Measurements from ENCODE around the gene COX18.
A peak's percentile ranks its signal among the peaks of the same experiment; 100 is the strongest.

The COX18 gene, protein sequence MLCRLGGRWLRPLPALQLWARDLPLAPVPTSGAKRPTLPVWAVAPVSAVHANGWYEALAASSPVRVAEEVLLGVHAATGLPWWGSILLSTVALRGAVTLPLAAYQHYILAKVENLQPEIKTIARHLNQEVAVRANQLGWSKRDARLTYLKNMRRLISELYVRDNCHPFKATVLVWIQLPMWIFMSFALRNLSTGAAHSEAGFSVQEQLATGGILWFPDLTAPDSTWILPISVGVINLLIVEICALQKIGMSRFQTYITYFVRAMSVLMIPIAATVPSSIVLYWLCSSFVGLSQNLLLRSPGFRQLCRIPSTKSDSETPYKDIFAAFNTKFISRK

DNA sequence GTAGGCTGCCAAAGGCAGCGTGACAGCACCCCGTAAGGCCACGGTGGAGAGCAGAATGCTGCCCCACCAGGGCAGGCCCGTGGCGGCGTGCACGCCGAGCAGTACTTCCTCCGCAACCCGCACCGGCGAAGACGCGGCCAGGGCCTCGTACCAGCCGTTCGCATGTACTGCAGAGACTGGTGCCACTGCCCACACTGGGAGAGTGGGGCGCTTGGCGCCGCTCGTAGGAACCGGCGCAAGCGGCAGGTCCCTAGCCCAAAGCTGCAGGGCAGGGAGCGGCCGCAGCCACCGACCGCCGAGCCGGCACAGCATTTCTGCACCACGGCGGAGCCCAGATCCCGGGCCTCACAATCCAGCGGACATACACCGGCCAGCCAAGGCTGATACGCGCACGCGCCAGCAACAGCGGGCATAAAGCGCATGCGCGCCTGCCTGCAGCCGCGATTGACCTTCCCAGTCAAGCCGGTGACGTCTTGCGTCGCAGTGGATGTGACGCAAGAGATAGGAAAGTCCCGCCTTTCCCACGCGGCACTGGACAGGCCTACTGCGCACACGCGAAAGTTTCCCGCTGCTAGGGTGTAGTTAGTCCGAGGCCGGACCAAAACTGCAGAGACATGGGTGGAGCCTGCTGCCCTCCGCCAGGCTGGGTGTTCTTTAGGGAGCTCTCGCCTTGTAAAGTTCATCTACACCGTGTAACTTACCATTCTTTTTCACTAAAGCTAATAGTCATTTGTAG lies at the start of gene COX18:
Gene COX18, minus strand, starts transcription at position 379 of the 736 bp plus-strand sequence. Its CDS starts 67 bp downstream, at position 312.
- DNase-seq (ENCODE audit: low read depth) = peak; percentile 90

DNA sequence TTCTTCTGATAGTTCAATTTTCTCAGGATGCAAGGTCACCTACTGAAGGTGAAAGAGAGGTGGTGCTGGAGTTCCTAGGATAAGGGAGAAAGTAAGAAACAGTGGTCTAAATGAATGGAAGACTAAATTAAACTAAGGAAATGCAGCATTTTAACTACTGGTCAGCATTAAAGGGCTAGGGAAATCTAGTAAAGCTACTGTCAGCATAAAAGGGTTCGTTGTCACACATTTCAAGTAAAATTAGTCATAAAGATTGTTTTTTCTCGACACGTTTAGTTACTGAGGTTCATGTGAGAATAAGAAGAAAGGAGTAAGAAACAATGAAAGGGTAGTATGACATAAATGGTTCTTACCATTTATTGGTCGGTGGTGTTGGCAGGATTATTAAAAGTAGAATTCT lies 40.0 kb upstream of the COX18 start:
- no peak for DNase-seq (ENCODE audit: low read depth)

DNA sequence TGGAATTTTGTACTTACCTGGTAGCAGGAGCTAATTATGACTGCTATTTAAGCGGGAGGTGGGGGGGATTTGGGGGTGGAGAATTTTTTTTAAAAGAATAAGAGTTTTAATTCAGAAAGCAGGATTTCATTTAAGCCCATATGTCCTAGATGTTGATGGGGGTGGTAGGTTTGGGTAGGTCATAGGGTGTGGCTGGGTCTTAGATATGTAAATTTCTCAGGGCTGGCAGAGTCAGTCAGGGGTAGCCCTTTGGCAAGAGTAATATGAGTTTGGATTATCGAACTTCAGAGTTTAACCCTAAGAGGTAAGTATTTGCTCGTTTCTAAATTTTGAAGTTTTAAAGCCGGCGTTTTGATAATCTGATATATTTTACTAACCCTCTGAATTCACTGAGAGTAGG lies 35.2 kb upstream of the COX18 start:
- DNase-seq (ENCODE audit: low read depth) = no peak

DNA sequence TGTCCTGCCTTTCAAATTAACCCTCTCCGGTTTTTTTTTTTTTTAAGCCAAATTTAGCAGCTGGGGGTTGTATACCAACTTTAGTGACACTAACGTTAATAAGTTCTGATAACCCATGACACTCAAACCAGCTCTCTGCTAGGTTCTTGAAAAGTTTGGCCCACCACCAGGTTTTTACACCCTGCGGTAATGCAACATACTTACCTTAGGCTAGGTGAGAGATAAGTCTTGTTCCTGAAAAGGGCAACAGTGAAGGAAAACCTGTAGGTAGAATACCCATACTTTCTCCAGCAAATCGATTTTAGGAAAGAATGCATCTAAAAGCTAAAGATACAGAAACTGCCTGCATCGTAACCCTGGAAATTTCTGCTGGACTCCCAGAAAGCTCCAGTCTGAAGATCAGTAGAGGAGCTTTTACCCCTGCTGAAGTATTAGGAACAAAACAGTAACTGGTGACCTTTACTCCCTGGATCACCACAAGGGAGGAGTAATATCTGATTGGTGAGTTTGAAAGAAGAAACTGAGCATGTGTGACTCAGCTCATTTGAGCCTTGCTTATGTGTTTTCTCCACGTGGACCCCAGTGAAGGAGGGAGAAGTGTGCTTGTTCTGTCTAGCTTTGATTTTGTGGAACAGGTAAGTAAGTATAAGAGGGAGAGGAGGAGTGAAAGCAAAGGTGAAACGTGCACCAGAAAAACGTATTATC lies 34.4 kb upstream of the COX18 start:
- no peak for DNase-seq (ENCODE audit: low read depth)

DNA sequence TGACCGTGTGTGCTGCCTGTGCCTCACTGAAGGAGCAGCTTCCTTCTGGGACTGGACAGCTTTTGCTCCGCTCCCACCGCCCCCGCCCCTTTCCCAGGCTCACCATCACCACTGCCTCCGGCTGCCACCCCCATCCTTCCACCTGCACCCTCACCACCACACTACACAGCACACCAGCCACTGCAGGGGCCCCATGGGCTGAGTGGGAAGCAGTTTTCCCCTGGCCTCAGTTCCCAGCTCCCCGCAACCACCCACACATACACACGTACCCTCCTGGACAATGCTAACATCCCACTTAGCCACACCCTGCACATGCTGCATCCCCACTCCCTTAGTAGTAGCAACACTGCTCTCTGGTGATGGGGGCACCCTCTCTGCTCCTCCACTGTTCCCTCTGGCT lies 29.6 kb upstream of the COX18 start:
- no peak for DNase-seq (ENCODE audit: low read depth)

DNA sequence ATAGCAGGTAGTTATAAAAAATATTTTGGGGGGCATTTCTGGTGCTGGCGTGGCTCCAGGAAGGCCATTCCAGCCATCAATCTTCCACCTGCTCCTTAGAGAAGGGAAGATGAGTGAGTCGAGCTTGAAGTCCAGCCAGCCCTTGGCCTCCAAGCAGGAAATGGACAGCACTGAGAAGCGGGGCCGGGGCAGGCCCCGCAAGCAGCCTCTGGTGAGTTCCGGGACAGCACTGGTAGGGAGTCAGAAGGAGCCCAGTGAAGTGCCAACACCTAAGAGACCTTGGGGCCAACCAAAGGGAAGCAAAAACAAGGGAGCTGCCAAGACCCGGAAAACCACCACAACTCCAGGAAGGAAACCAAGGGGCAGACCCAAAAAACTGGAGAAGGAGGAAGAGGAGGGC lies 29.2 kb upstream of the COX18 start:
- DNase-seq (ENCODE audit: low read depth) = no peak

DNA sequence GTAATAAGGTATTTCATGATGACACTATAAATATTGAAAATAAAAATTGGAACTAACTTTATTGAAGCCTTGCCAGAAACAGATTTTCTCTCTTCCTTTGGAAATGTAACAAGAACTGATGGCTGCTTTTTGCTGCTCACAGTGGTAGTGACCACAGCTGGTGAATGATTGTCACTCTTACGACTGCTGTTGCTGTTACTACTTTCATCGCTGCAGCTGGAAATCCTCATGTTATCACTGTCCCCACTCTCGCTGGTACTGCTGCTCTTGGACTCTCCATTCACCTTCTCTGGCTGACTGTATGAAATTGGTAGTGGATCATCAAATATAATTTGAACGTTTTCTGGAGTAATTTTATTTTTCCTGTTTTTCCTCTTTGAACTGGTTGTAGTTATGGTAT lies 28.5 kb upstream of the COX18 start:
- no peak for DNase-seq (ENCODE audit: low read depth)

DNA sequence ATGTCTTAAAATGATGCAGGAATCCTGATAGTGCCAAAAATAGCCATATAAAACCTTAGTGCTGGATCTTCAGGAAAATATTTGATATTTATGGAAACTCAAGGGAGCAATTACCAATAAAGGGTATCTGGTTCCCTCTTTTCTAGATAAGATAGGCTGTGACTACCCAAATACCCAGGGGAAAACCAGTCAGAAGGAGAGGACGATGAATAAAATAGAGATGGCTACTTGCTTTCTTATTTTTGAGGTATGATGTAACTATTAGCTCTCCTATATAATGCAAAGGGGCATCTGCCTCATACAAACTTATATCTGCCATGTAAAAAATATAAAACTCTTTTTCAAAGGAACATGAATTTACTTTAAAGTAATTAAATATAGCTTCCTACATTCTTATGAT lies 23.4 kb upstream of the COX18 start:
- DNase-seq (ENCODE audit: low read depth) = no peak

DNA sequence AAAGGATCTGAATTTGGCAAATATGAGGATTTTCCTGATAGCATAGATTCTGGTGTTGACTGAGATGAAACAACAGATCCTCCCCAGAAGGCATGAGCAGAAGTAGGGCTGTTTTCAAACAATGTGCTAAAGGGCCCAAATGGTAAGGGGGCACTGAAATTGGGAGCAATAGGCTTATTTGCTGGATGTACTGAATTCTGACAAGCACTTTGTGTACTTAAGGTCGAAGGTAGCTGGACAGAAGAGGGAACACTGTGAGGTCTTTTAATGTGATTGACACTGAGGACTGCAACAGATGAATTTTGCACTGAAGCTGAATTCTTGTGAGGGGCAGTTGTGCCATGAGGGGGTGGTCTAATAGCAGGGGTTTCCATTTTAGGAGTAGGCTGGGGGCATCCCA lies 21.2 kb upstream of the COX18 start:
- DNase-seq (ENCODE audit: low read depth) = no peak

DNA sequence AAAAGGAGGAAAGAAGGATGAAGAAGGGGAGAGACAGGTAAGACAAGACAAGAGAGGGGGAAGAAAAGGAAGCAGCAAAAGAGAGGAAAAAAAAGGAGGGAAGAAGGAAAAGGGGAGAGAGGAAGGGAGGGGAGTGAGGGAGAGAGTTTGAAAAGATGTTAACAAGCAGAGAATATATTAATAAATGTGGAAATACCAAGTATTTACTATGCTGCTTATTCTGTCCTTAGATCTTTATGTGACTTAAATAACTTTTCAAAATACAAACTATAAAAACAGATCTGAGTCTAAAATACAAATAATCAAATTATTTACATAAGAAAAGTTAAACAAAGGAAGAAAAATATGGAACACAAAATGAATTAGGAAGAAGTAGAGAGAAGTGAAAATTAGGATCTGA lies 18.4 kb upstream of the COX18 start:
- no peak for DNase-seq (ENCODE audit: low read depth)

DNA sequence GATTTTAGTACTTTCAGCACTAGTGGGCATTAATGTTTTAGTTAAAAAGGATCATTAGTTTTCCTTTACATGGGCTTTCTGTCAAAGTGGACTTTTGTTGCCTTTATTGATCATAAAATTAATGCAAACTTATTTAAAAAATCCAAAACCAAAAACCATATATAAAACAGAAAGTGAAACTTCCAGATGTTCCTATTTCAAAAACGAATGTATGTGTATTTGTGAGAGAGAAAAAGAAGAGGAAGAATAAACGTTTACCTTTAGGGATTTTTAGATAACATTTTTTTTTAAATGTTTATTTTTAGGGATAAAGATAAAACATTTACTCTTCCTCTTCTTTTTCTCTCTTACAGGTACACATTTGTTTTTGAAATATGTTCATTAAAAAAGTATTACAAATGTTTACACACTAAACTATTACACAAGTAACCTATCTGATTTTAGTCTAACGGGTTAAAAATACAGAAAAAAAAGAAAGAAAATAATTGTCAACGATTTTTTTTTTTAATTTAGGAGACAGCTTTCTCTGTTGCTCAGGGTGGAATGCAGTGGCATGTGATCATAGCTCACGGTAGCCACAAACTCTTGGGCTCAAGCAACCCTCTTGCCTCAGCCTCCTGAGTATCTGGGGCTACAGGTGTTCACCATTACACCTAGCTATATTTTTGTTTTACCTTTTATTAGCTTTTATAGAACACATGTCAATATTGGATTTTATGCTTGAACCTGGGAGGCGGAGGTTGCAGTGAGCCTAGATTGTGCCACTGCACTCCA lies 16.8 kb upstream of the COX18 start:
- no peak for DNase-seq (ENCODE audit: low read depth)

DNA sequence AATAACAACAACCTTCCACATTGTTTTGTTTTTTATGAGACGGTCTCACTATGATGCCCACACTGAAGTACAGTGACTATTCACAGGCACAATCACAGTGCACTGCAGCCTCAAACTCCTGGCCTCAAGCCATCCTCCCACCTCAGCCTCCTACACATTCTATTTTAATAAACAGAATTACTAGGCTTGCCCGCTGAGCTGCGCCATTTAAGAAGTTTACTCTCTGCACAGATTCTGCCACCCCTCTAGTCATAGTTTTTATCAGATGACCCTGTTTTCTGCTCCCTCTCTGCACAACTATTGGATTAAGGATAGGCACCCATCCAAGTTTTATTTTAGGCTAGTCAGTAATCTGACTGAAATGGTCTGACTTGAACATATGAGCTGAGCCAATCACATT lies 11.3 kb upstream of the COX18 start:
- DNase-seq (ENCODE audit: low read depth) = no peak

DNA sequence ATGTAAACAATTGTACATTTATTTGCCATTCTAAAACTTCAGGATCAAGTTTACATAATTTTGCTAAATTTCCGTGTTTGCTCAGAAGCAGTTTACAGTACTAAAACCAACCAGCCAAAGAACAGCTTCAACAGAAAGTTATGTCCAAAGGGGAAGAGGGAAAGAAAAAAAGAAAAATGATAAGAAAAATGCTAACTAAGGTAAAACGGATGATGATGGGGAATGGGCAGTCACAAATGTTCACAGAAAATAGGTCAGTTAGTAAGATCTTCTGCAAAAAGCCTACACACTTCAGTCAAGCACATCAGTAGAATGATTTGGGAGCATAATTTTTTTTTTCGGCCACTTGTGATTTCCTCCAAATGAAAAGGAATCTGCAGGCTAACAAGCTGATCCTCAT lies 6.3 kb upstream of the COX18 start:
- no peak for DNase-seq (ENCODE audit: low read depth)

DNA sequence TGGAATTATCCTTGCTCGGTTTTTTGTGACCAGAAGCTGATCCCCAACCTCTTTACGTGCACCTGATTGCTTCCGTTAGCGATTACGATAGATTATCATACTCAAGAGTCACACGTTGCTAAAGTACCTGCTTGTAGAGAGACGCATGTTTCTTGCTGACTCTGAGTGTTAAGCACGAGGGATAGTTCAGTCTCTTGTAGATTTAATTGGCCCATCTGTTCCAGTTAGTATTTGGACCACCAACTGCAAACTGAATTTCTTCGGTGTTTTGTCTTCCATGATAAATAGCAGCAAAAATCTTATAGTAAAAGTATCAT lies 516 bp upstream of the COX18 start:
- DNase-seq (ENCODE audit: low read depth) = no peak

DNA sequence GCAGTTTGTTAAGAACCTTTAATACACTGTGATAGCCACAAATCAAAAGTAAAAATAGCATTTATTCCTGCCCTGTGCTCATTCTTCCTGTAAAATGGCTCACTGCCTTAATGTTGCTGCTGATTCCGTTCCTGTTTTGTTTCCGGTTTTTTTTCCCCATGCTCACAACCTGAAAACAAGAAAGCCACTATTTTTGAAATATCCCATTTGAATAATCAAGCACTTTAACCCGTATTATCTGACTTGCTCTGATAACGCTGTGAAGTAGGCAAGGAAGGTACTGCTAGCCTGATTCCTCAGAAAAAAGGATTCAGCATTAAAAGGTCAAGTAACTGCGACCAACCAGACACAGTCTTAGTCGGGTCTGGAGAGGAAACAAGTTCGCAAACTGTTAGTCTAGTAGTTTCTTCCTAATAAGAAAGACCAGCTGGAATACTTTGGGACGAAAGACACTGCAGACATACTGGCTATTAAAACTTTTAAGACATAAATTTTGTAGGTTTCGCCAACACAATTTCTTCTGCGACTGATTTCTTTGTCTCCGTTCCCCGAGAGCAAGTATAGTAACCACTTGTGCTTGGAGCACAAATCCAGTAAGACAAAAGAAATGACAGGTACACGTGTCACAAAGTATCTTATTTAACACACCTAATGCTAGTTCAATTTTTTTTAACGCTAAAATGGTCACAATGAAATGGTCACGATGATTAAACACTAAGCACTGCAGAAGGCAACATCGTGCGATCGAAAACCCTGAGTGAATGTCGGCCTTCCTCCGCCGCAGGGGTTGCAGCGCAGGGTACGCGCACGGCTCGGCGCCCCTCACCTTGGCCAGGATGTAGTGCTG lies 802 bp downstream of the COX18 start:
- DNase-seq (ENCODE audit: low read depth) = no peak

DNA sequence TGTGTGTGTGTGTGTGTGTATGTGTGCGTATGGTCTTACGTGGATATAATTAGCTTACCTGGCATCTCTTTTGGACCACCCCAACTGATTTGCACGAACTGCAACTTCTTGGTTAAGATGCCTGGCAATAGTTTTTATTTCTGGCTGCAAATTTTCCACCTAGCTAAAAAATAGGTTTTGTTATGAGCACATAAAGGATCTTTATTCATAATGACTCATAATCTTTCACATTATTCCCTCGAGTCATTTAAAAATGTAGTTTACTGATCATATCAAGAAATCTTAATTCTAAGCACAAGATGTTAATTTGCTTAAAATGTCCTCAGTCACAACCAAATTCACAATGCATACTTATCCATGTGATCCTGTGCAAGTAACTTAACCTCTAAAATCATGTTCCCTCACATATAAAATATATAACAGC lies 1.5 kb downstream of the COX18 start:
- no peak for DNase-seq (ENCODE audit: low read depth)

DNA sequence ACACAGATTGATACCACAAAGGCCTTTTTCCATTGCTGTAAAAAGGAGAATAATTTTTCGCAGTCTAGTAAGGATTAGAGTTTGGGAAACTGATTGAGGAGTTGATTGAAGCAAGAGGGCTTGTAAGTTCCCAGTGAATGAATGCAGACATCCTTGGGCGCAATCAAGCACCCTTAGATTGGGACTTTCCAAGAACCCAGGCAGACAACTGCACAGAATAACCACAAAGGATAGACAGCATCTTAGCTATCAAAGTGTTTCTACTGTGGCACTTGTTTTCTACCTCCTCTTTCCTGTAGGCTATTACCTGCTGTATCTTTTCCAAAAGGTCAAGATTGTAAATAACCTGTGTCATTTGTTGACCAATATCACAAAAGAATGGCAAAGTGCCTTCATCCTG lies 2.6 kb downstream of the COX18 start:
- DNase-seq (ENCODE audit: low read depth) = no peak

DNA sequence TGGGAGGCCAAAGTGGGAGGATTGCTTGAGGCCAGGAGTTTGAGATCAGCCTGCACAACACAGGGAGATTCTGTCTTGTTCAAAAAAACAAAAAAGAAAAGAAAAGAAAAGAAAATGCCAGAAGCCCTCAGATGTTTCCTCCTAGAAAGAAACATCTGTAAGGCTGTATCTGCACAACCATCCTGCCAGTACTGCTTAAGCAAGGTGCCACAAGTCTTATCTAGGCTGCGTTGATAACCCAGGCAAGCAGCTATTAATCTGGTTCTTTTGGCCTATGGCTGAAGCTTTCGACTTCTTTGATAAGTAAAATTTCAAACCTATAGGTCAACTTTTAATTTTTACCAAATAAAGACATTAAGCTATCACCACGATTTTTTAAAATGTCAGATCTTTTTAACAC lies 3.1 kb downstream of the COX18 start:
- no peak for DNase-seq (ENCODE audit: low read depth)

DNA sequence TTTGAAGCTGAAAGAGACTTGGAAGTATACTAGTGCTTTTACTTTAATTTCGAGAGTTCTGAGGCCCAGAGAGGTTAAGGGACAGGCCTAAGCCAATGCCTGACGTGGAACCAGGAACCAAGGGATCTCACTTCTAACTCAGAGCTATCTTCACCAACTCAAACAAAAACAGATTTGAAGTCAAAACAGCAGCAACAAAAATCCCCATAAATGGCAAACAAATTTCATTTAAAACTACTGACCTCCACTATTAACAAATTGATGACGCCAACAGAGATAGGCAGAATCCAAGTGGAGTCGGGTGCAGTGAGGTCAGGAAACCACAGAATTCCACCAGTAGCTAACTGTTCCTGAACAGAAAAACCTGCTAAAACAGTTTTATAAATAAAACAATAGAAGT lies 5.0 kb downstream of the COX18 start:
- no peak for DNase-seq (ENCODE audit: low read depth)

DNA sequence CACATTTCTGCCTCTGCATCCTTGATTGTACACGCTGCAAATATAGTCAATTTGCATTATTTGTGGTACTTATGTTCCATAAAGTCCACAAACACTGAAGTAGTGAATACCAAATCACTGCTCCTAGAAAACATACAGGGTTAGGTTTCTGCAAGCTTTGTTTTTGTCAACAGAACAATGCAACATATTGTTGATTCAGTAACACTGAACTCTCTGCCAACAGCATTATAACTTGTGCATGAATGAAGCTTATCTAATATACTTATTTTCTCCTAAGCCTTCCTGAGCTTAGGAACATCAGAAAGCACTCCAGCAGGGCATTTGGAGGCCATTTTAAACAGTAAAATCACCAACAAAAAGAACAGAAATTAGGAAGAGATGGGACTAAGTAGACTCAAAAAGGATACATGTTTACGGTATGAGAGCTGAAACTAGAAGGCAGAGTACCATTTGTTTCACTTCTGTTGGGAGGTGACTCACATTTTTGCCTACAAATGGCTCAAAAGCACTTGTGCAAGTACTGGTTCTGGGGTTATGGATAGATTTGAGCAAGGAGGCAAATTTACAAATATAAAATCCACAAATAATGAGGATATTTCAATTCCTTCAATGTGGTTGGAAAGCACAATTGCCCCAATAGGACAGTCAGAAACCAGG lies 14.1 kb downstream of the COX18 start:
- no peak for DNase-seq (ENCODE audit: low read depth)

DNA sequence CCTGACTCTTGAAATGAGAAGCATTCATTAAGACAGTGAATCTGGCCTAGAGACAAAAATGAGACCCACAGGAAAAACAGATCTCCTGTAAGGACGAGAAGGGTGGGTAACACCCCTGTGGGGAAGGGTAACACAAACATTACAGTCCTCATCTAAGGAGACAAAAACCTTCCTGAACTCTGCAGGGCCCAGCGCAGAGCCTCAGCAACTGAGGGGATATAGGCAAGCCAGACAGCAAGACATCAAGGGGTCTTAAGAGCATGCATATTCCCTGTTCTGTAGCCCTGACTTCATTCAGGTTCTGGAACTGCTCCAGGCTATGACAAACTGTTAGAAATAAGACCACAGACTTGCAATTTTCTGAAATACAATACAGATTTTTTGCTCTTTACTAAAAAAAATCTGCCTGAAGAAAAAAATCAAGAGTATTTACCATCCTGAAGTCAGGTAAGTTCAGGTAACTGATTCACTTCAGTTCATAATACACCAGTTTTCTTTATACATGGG lies 15.5 kb downstream of the COX18 start:
- no peak for DNase-seq (ENCODE audit: low read depth)

Measured in stimulated activated CD8-positive, alpha-beta memory T cell treated with anti-CD3 and anti-CD28 coated beads, Interleukin-15, amount 100 ng/mL, for 1 hour (primary cell).